Measurements from ENCODE around the gene ESR1.
A peak's percentile ranks its signal among the peaks of the same experiment; 100 is the strongest.
"Not testable (repeated sequence)": the region's sequence is repeated elsewhere in the genome, so short reads cannot be mapped to it uniquely, and the experiment has no call there.

ESR1 gene

GRCh38 chr6:152135755-152136448 lies 328.4 kb downstream of the ESR1 start:
- DNase-seq (ENCODE audit: low spot score), result peak; percentile 43

GRCh38 chr6:152136449-152136825 lies 329.0 kb downstream of the ESR1 start:
- no peak for DNase-seq (ENCODE audit: low spot score)

DNA sequence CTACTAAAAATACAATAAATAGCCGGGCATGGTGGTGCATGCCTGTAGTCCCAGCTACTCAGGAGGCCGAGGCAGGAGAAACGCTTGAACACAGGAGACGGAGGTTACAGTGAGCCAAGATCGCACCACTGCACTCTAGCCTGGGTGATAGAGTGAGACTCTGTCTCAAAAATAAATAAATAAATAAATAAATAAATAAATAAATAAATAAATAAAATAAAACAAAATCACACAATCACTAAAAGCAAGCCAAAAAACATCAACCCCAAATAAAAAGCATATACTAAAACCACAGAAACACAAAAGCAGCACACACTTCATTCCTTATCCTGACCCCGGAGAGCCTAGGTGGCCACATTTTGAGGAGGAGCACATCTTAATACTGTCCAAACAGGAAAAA lies 330.9 kb downstream of the ESR1 start:
- DNase-seq (ENCODE audit: low spot score), result not testable (repeated sequence)

- DNase-seq (ENCODE audit: low spot score), result no peak
Measured at GRCh38 chr6:152142105-152142504, 334.6 kb downstream of the ESR1 start.

DNA sequence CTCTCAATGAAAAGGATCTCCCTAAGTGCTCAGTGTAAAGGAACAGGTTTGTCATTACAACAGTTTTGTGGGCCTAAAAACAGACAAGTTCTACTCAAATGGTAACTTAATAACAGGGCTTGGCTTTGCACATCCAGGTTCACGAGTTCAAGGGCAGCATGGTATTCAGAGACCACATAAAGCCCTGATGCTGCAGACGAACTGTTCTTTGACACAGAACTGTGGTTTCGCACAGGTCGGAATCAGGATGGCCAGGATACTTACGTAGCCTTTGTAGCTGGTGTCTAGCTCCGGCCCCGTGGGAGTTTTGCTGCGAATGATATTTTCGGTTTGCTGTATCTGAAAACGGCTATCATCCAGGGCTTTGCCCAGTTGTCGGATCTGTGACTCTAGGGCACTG lies 335.9 kb downstream of the ESR1 start:
- no peak for DNase-seq (ENCODE audit: low spot score)

DNA sequence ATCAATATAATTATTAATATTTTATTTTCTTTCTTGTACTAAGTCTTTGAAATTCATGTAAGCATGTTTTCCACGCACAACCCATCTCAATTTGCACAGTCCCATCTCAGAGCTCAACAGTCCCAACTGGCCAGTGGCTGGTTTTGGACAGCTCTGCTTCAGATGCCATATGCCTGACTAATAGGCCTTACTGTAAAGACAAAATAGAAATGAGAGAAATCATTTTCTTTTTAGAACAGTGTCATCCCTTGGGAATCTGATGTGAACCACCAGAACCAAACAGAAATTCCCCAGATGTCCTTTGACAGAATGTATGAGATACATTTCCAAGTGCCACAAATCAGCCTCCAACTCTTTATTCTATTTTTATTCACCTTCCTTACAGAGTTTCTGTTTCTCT lies 338.9 kb downstream of the ESR1 start:
- DNase-seq (ENCODE audit: low spot score), result no peak

GRCh38 chr6:152147269-152147668 lies 339.8 kb downstream of the ESR1 start:
- DNase-seq (ENCODE audit: low spot score), result no peak

DNA sequence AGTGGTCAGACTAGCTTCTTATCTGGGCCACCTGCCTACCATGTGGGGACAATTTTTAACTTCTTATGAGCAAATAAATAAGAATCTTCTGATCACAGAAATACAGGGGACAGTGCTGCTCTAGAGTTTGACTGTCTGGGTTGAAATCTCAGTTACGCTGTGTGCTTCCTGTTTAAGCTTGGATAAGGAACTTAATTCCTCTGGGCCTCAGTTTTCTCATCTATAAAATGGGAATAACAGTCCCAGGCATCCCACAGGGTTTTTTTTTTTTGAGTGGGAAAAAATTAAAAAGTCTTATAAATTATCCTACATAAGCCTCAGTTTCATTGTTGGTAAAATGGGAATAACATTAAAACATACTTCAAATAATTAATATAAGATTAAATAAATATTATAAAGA lies 340.9 kb downstream of the ESR1 start:
- no peak for DNase-seq (ENCODE audit: low spot score)

DNA sequence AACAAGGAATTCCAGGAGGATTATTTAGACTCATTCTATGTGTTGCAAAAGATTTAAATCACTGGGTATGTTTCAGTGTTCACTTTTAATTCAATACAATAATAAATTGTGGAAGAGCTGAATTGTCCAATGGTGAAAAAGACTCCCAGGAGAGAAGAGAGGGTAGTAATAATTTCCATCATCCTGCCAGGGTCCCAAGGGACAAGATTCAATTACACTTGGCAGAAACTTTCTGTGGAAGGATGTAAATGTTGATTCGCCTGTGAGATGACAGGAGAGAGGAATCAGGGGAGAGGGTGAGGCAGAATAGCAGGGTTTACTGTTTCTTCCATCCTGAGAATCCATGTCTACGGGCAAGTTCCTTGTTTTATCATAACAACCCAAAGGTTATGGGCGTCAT lies 342.7 kb downstream of the ESR1 start:
- no peak for DNase-seq (ENCODE audit: low spot score)

DNA sequence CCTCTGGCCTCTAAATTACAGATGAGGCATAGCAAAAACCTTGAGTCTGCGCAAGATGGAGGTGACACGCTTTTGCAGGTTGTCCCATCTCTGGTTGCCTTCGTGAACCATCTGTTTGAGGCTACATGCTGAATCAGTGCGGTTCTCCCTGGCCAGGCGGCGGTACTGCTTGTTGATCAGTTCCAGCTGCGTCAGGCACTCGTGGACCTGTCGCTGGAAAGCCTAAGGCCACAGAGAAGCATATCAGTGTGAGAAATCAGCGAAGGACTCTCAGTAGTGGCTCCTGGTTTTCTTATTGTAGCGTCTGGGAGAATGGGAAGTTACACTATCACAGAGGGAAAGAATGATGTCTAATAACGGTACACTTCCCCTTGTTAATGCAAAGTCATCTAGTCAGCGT lies 344.4 kb downstream of the ESR1 start:
- no peak for DNase-seq (ENCODE audit: low spot score)

DNA sequence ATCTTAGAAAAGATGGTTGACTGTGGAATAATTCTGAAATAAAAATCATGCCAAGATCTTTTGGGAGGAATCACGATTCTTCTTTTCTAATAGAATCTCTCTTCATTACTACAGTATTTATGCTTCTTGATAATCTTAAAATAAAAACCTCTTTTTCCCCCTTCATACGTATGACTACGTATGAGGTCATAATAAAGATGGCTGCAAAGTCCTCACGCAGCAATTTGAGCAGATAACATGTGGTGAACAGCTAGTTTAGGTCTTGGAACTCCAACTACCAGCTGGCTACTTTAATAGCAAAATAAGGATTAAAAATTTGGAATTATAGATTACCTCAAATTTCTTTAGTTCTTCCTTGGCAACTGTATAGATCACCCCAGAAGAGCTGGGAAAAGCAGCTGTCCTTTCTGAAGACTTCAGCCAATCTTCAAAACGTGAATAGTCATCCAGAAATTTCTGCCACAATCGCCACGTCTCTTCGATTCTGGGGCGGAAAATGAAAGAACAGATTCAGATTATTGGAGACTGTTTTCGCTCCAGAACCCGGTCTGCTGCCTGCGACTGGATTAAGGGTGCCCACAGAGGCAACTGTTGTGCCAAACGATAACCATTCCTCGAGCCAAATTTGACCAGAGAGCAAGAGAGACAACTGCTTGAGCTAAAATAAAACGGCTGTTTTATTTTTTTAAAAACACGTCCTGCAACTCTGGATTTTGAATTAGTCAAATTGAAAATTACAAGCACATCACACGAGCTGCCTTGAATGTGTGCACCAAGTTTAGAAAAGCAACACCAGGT lies 347.3 kb downstream of the ESR1 start:
- no peak for DNase-seq (ENCODE audit: low spot score)

- DNase-seq (ENCODE audit: low spot score), result no peak
Measured at GRCh38 chr6:152155792-152156191, 348.3 kb downstream of the ESR1 start.

GRCh38 chr6:152160346-152160745 lies 352.9 kb downstream of the ESR1 start:
- no peak for DNase-seq (ENCODE audit: low spot score)

DNA sequence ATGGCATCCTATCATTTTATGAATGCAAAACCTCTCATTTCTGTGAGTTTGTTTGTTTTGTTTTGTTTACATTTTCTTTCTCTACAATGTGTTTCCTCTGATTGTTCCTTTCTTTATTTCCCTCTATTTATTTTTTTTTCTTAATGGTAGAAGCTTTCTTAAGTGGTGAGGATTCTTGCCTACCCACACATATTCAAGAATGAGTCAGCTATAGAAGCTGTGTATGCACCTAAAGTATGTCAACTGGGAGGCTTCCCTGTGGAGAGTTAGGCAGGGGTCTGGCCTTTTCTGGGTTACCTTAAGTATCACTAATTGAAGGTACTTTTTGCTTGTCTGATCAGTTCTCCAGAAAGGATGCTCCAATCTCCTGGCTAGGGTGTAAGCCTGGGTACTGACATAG lies 354.0 kb downstream of the ESR1 start:
- no peak for DNase-seq (ENCODE audit: low spot score)

DNA sequence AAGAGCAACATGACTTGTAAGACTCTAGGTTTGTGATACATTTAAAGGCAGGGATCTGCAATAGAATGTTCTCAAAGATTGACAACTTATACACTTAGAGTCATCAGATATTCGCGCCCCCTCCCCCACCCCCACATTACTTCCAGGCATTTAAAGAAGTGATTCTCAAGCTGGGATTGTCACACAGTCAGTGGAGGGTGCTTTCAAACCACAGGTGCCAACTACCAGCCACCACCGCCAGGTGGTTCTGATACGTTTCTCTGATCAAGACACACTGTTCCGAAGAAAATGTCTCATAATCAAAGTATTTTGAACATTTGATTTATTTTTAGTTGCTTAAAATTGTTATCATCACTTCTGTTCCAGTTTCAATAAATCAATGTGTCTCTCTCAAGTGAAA lies 357.5 kb downstream of the ESR1 start:
- DNase-seq (ENCODE audit: low spot score), result no peak

DNA sequence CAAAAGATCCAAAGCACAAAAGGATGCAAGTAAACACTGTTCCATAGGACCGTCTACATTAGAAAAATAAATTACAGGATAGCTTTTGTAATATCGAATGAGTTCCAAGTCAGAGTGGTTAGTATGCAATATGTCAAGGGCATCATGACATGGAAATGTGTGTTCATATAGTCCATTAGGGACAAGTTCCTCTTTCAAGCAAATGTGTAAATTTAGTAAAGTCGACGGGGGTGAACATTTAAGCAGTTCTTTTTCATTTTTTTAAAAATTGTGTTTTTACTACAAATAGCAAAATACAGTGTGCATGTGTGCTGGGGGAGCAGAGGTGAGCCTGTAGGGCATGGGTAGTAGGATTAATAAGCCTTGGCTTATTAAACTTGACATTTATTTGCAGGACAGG lies 359.0 kb downstream of the ESR1 start:
- DNase-seq (ENCODE audit: low spot score), result no peak

DNA sequence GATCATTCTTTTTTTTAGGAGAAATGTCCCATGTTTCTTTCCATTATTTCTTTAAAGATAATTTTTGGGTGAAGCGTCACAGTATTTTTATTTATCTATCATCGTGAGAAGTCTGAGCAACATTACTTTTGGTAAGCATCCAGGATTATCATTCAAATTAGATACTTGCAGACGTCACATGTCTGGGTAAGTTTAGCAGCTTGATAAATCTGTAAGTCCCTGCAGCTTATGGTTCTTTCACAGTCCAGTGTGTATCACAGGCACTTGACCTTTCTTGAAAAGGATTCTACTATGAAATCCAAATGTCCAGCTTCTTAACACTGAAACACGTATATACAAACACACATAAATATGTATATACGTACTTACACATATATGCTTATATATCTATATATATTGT lies 359.4 kb downstream of the ESR1 start:
- DNase-seq (ENCODE audit: low spot score), result no peak

- no peak for DNase-seq (ENCODE audit: low spot score)
Measured at GRCh38 chr6:152167641-152168603, 360.4 kb downstream of the ESR1 start.

- no peak for DNase-seq (ENCODE audit: low spot score)
Measured at GRCh38 chr6:152170313-152170701, 362.8 kb downstream of the ESR1 start.

- DNase-seq (ENCODE audit: low spot score), result no peak
Measured at GRCh38 chr6:152170702-152171667, 363.5 kb downstream of the ESR1 start.

DNA sequence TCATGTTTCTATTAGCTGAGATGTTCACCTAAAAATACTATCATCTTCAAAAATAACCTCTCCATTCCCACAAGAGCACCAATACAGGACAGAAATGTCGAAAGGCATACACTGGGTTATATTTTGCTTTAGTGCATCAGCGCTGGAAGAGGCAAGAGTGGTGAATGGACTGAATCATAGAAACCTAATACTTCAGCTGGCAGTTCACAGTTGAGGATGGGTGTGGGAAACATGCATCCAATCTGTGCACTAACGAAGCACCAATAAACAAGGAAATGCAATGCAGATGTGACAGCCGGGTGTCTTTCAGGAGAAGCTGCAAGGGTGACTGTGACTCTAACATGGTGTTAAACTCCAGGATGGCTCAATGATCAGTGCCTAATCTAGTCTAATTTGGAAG lies 365.8 kb downstream of the ESR1 start:
- no peak for DNase-seq (ENCODE audit: low spot score)

All from HuH-7 (cell line).